HepG2 (cell line): ENCODE results near the gene ARFGEF2. TPM values are rescaled to one million over a fixed set of nuclear protein-coding genes. Genes with fewer than 3 reads are reported as not detected.
A peak's percentile ranks its signal among the peaks of the same experiment; 100 is the strongest.

Source experiments
- ATAC-seq: fragments of 200-7000 bp; cut with Tn5 transposase; 3 replicates; pipeline ENCODE4 v1.9.1; 2020; ENCODE audit warnings: mild to moderate bottlenecking, moderate library complexity
- BruUV-seq: library from RNA; stranded (reverse); fragments of 400-500 nt; replicated peaks from 2 replicates; lab custom pipeline; 2021; lab: Mats Ljungman, UMichigan
- CTCF ChIA-PET: fragments of 300-600 bp; formaldehyde crosslinking; extraction: SDS; loops from one replicate; lab custom pipeline; 2021; ENCODE audit warnings: low total read pairs, inconsistent platforms, low intra/inter-chr PET ratio; lab: Yijun Ruan, JAX
- POLR2A ChIA-PET: fragments of 350-600 bp; sonication (Branson Sonifier 250); formaldehyde crosslinking; loops from one replicate; lab custom pipeline; 2020; ENCODE audit warnings: antibody characterized with exemption, inconsistent platforms; lab: Yijun Ruan, JAX
- DNase-seq: peaks from one replicate; pipeline ENCODE4 v3.0.0-alpha.2; 2015; ENCODE audit warnings: low spot score
- FAIRE-seq: peaks from 3 replicates; lab custom pipeline; 2011; peaks lifted over from hg19 to GRCh38; lab: Jason Lieb, UNC
- H2AFZ ChIP-seq: one replicate; pipeline ENCODE4 v1.6.1; 2011; ENCODE audit warnings: low read length, inconsistent platforms
- H3K27ac ChIP-seq: fragments of 300-600 bp; 3 replicates; pipeline ENCODE4 v1.8.0; 2011; ENCODE audit warnings: mixed run types, mild to moderate bottlenecking, mixed read lengths, low read length, inconsistent platforms; ENCODE audit not compliant: insufficient read depth; ENCODE audit errors: extremely low read length
- H3K27me3 ChIP-seq, 2 experiments: fragments of 200-600 bp in 1 of 2; 2 replicates in 1 of 2; 3 replicates in 1 of 2; pipeline versions ENCODE4 v1.6.0 to v1.8.0; 2011; ENCODE audit warnings: low read length in 2 of 2, mild to moderate bottlenecking in 2 of 2, moderate library complexity in 2 of 2, inconsistent platforms in 1 of 2; ENCODE audit not compliant: insufficient read depth in 2 of 2, control insufficient read depth in 1 of 2
- H3K36me3 ChIP-seq, 2 experiments: fragments of 200-600 bp in 1 of 2; replicated peaks in 1 of 2; 2 replicates in 1 of 2; 3 replicates in 1 of 2; pipeline versions ENCODE4 v1.5.1 to v1.8.0; 2011; ENCODE audit warnings: low read length in 2 of 2, inconsistent platforms in 1 of 2; ENCODE audit not compliant: insufficient read depth in 2 of 2, control insufficient read depth in 1 of 2
- H3K4me1 ChIP-seq: 2 replicates; pipeline ENCODE4 v1.5.1; 2012; ENCODE audit warnings: low read length, inconsistent platforms; ENCODE audit not compliant: insufficient read depth
- H3K4me2 ChIP-seq: 2 replicates; pipeline ENCODE4 v1.6.0; 2011; ENCODE audit warnings: low read depth, low read length, inconsistent platforms
- H3K4me3 ChIP-seq, 3 experiments: fragments of 200-600 bp in 1 of 3; sonication (generic), shearing (Covaris generic) in 1 of 3; replicated peaks in 1 of 3; 2 replicates each; pipeline ENCODE4 v1.5.1; 2011 to 2016; ENCODE audit warnings: low read length in 3 of 3, inconsistent platforms in 2 of 3, low read depth in 2 of 3, mild to moderate bottlenecking in 2 of 3, control low read depth in 1 of 3, mixed read lengths in 1 of 3; ENCODE audit not compliant: insufficient read depth in 1 of 3
- H3K79me2 ChIP-seq: one replicate; pipeline ENCODE4 v1.6.1; 2011; ENCODE audit warnings: low read length, inconsistent platforms; ENCODE audit not compliant: insufficient read depth
- H3K9ac ChIP-seq: 2 replicates; pipeline ENCODE4 v1.6.0; 2011; ENCODE audit warnings: mild to moderate bottlenecking, low read depth, low read length, inconsistent platforms; ENCODE audit not compliant: insufficient read depth
- H3K9me3 ChIP-seq: 2 replicates; pipeline ENCODE4 v1.5.1; 2012; ENCODE audit warnings: mild to moderate bottlenecking, low read length
- H4K20me1 ChIP-seq: 2 replicates; pipeline ENCODE4 v1.6.0; 2011; ENCODE audit warnings: inconsistent platforms, mild to moderate bottlenecking, low read length, moderate library complexity; ENCODE audit not compliant: insufficient read depth
- CBX1 ChIP-seq: IDR thresholded peaks from one replicate; pipeline ENCODE4 v1.6.1; 2016; ENCODE audit warnings: antibody characterized with exemption, low read depth
- KLF15 ChIP-seq: sonication (generic); formaldehyde crosslinking; IDR thresholded peaks from 2 replicates; pipeline ENCODE4 v1.8.1; 2023; ENCODE audit warnings: borderline replicate concordance, mild to moderate bottlenecking, inconsistent platforms, missing genetic modification reagents, mixed read lengths
- MAFF ChIP-seq: IDR thresholded peaks from 2 replicates; pipeline ENCODE4 v1.6.1; 2011; ENCODE audit warnings: low read depth, low read length, improper control_type of control experiment
- MAFK ChIP-seq, 2 experiments: IDR thresholded peaks in 1 of 2; conservative IDR thresholded peaks in 1 of 2; 2 replicates each; pipeline ENCODE4 v1.6.1; 2011; ENCODE audit warnings: improper control_type of control experiment in 2 of 2, low read length in 2 of 2
- ZBTB42 ChIP-seq: sonication (generic); formaldehyde crosslinking; IDR thresholded peaks from 2 replicates; pipeline ENCODE4 v1.5.0; 2020; ENCODE audit warnings: mild to moderate bottlenecking, missing genetic modification reagents
- ZNF232 ChIP-seq: sonication (generic); formaldehyde crosslinking; IDR thresholded peaks from 2 replicates; pipeline ENCODE4 v1.4.0; 2020; ENCODE audit warnings: missing genetic modification reagents, borderline replicate concordance
- ZNF253 ChIP-seq: sonication (generic); formaldehyde crosslinking; IDR thresholded peaks from 2 replicates; pipeline ENCODE4 v1.8.0; 2022; ENCODE audit warnings: mild to moderate bottlenecking, missing genetic modification reagents, borderline replicate concordance
- WGBS: methylation state at CpG from one replicate; pipeline ENCODE4 v1.1.6; 2017; ENCODE audit warnings: low lambda C conversion rate; 5-methylcytosine and 5-hydroxymethylcytosine counted together
- in situ Hi-C: cut with HindIII; loops from 2 replicates; pipeline ENCODE4 v1.10.0; 2017; ENCODE audit warnings: low pct_unique_long_range_greater_than_20kb; ENCODE audit not compliant: extremely low pct_ligation_motif_present
- intact Hi-C: fragments of 100-400 bp; cut with micrococcal nuclease; formaldehyde crosslinking; loops from one replicate; pipeline ENCODE4 v1.10.0; 2022; ENCODE audit not compliant: unreplicated experiment
- polyA plus RNA-seq, 8 experiments: library from polyadenylated mRNA; depleted of rRNA in 3 of 8; stranded (reverse) in 7 of 8; unstranded in 1 of 8; fragments of >200 nt; fragmentation: Illumina TruSeq in 4 of 8; extraction: Trizol in 4 of 8; gene quantifications; 2 replicates each; pipeline versions ENCODE4 v1.2.1 to v1.2.3, GENCODE V29; 2011 to 2016; ENCODE audit warnings: low read depth in 4 of 8, missing spikeins in 1 of 8, mixed read lengths in 1 of 8; ENCODE audit not compliant: insufficient read depth in 1 of 8
- total RNA-seq, 5 experiments: library from RNA; depleted of rRNA; stranded (reverse); fragments of >200 nt; fragmentation: Illumina TruSeq; extraction: Trizol; gene quantifications; 2 replicates each; pipeline ENCODE4 v1.2.3, GENCODE V29; 2016; ENCODE audit warnings: low read depth in 1 of 5
- TF ChIP-seq, protein P1 (sequence below): sonication (generic); formaldehyde crosslinking; IDR thresholded peaks from 2 replicates; pipeline ENCODE4 v1.4.0; 2020; ENCODE audit warnings: missing genetic modification reagents

Gene ARFGEF2
- total and polyA plus RNA-seq, 2 of the 13 experiments (the other 11 are each of a cell fraction or from before 2014, with no cell fraction given), result 44.0 to 60.8 TPM

DNA sequence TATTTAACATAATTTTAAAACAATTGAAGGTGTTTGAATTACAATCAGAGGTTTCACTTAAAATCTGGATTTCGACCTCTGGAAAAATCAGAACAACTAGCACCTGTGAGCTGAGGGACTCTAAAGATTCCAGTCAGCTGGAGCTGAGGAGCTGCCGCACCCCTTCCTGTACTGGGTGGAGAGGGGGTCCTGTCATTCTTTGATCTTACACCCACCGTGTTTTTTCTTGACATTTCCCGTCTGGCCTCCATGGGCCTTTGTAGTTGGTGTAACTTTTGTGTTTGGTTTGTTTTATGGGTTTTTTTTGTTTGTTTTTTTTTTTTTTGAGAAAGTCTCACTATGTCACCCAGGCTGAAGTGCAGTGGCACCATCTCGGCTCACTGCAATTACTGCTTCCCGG is 17.2 kb downstream of the ARFGEF2 start (continued):
- TF ChIP-seq ZNF232 (no peak), KLF15 (CRISPR knock-in tag) (no peak), ZBTB42 (CRISPR knock-in tag) (no peak), CBX1 (no peak)
- TF ChIP-seq, all 625 proteins: peak for 3

DNA sequence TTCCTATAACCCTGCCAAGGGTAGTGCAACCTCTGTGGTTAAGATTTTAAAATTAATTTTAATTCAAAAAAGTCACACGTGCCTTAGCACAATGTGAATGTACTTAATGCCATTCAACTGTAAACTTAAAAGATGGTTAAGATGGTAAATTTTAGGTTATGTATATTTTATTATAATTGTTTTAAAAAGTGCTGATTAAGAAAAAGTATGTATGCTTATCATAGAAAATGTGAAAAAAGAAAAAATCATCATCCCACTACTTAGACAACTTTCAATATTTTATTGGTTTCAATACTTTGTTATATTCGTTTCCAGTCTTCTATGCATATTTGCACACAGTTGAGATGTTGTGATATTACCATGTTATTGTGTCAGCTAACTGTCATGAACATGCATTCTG is 18.7 kb downstream of the ARFGEF2 start:
- 78% methylated on average over 2 of the region's 2 CpGs for WGBS
- in situ Hi-C loops, result no loop called here
- H4K20me1 ChIP-seq, result peaks cover 43% of the 10 kb centered on the region
- intact Hi-C loops, result no loop called here
- ChIA-PET CTCF (no interaction called here), POLR2A (no interaction called here)
- FAIRE-seq (no peak), DNase-seq (no peak), ATAC-seq (no peak)
- no peak overlapping the region for H3K4me2 ChIP-seq
- H3K9me3 ChIP-seq, result no peaks in the 10 kb centered on the region
- H3K27me3 ChIP-seq, result no peaks in the 10 kb centered on the region
- no peak overlapping the region for H3K27ac ChIP-seq
- peaks cover 26% of the 10 kb centered on the region for H3K4me1 ChIP-seq
- H3K79me2 ChIP-seq, result peaks cover 48% of the 10 kb centered on the region
- no peak overlapping the region for H3K9ac ChIP-seq
- H3K4me3 ChIP-seq, result no peak overlapping the region
- peaks cover 27 to 46% of the 10 kb centered on the region in 2 experiments for H3K36me3 ChIP-seq
- peak; percentile 47 to 74; a peak in 3 of 4 replicates for TF ChIP-seq MAFK (conservative IDR thresholded peaks at IDR 0.05 in 1 of 2, IDR thresholded peaks at IDR 0.05 in 1 of 2; ENCODE audit: low read length in 2 of 2)
- no peak for TF ChIP-seq ZNF253 (CRISPR knock-in tag)
- TF ChIP-seq, protein P1, sequence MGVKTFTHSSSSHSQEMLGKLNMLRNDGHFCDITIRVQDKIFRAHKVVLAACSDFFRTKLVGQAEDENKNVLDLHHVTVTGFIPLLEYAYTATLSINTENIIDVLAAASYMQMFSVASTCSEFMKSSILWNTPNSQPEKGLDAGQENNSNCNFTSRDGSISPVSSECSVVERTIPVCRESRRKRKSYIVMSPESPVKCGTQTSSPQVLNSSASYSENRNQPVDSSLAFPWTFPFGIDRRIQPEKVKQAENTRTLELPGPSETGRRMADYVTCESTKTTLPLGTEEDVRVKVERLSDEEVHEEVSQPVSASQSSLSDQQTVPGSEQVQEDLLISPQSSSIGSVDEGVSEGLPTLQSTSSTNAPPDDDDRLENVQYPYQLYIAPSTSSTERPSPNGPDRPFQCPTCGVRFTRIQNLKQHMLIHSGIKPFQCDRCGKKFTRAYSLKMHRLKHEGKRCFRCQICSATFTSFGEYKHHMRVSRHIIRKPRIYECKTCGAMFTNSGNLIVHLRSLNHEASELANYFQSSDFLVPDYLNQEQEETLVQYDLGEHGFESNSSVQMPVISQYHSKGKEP (CRISPR knock-in tag), result no peak
- peak; percentile 58; the same call in 1 of the 2 replicates for TF ChIP-seq MAFF
- H2AFZ ChIP-seq, result no peak overlapping the region
- BruUV-seq, result no TSS peak
